Uterus (tissue), 4 donors: Measurements from ENCODE around the gene IDH3A. TPM values are rescaled to one million over a fixed set of nuclear protein-coding genes. Genes with fewer than 3 reads are reported as not detected.
A peak's percentile ranks its signal among the peaks of the same experiment; 100 is the strongest.

ENCODE experiments used
- DNase-seq, 2 donors: peaks; one replicate each; pipeline ENCODE4 v3.0.0-alpha.2; 2019 to 2020
- H3K27ac ChIP-seq, 2 donors: fragments of 200-600 bp; sonication (generic); 1 replicate in 1 of 2; 2 replicates in 1 of 2; pipeline ENCODE4 v1.5.1; 2016 to 2018
- H3K27me3 ChIP-seq, 2 donors: fragments of 200-600 bp; sonication (generic); one replicate each; pipeline ENCODE4 v1.5.1; 2018 to 2019; ENCODE audit warnings: control low read depth in 1 of 2
- H3K36me3 ChIP-seq, 2 donors: fragments of 200-600 bp; sonication (generic); one replicate each; pipeline ENCODE4 v1.5.1; 2019; ENCODE audit warnings: control low read depth in 1 of 2
- H3K4me1 ChIP-seq, 2 donors: fragments of 200-600 bp; sonication (generic); one replicate each; pipeline ENCODE4 v1.5.1; 2018 to 2019; ENCODE audit warnings: control low read depth in 1 of 2
- H3K4me3 ChIP-seq, 2 donors: fragments of 200-600 bp; sonication (generic); 1 replicate in 1 of 2; 2 replicates in 1 of 2; pipeline ENCODE4 v1.5.1; 2018 to 2019; ENCODE audit warnings: mild to moderate bottlenecking in 1 of 2
- H3K9me3 ChIP-seq, 2 donors: fragments of 200-600 bp; sonication (generic); one replicate each; pipeline ENCODE4 v1.5.1; 2019; ENCODE audit warnings: control low read depth in 1 of 2
- POLR2A ChIP-seq, 2 donors: fragments of 450-650 bp; IDR thresholded peaks; one replicate each; pipeline ENCODE4 v1.6.1; 2016; ENCODE audit warnings: antibody characterized with exemption in 2 of 2, mild to moderate bottlenecking in 1 of 2, moderate library complexity in 1 of 2
- intact Hi-C: fragments of 100-400 bp; cut with DNase I; formaldehyde crosslinking; loops from one replicate; pipeline ENCODE4 v1.15.1; 2023; ENCODE audit warnings: low total_unique reads
- total RNA-seq, 4 donors: library from RNA; depleted of rRNA in 3 of 4; stranded (reverse); fragments of >200 nt in 3 of 4; gene quantifications; one replicate each; pipeline versions ENCODE4 v1.1.0 to v1.2.4, GENCODE V29; 2014 to 2023
- TF ChIP-seq, protein P1 (sequence below), 4 experiments: fragments of 200-600 bp in 2 of 4; fragments of 450-650 bp in 2 of 4; sonication (generic) in 2 of 4; IDR thresholded peaks; one replicate each; pipeline ENCODE4 v1.5.1; 2016 to 2019; ENCODE audit warnings: antibody characterized with exemption in 4 of 4, mild to moderate bottlenecking in 2 of 4, moderate library complexity in 1 of 4
- donor health status: DM: yes; HTN: yes; CAD: no.

The IDH3A gene
- total RNA-seq, 4 donors from 2014 or later = 60.1 to 118 (median 86.4) TPM

DNA sequence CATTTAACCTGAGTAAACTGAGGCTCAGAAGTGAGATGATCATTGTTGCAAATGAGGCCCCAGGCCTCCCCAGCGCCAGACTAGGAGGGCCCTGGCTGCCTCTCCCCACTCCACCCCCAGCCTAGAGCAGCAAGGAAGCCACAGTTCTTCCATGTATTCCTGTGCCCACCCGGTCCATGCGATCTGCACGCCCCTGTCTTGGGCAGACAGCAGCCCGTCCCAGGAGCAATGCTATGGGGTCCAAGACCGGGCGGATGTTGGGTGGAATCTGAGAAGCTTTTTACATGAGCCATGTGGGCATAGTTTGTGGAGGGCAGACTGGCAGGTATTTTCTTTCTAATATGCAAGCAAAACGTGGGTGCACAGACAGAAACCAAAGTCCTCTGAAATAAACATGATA, 41.7 kb upstream of the IDH3A start:
- DNase-seq = no peak
- Histone ChIP-seq H3K27ac (no peak overlapping the region), H3K9me3 (no peaks in the 10 kb centered on the region), H3K4me3 (no peak overlapping the region), H3K27me3 (no peaks in the 10 kb centered on the region), H3K36me3 (no peaks in the 10 kb centered on the region), H3K4me1 (no peaks in the 10 kb centered on the region)
- intact Hi-C loops = loop anchor here (5.0 kb wide), 1 partner anchor 140 kb away; no protein-coding TSS in a partner anchor
- TF ChIP-seq POLR2A (IDR thresholded peaks at IDR 0.05) = no peak
- TF ChIP-seq, protein P1, sequence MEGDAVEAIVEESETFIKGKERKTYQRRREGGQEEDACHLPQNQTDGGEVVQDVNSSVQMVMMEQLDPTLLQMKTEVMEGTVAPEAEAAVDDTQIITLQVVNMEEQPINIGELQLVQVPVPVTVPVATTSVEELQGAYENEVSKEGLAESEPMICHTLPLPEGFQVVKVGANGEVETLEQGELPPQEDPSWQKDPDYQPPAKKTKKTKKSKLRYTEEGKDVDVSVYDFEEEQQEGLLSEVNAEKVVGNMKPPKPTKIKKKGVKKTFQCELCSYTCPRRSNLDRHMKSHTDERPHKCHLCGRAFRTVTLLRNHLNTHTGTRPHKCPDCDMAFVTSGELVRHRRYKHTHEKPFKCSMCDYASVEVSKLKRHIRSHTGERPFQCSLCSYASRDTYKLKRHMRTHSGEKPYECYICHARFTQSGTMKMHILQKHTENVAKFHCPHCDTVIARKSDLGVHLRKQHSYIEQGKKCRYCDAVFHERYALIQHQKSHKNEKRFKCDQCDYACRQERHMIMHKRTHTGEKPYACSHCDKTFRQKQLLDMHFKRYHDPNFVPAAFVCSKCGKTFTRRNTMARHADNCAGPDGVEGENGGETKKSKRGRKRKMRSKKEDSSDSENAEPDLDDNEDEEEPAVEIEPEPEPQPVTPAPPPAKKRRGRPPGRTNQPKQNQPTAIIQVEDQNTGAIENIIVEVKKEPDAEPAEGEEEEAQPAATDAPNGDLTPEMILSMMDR (IDR thresholded peaks at IDR 0.05) = no peak

DNA sequence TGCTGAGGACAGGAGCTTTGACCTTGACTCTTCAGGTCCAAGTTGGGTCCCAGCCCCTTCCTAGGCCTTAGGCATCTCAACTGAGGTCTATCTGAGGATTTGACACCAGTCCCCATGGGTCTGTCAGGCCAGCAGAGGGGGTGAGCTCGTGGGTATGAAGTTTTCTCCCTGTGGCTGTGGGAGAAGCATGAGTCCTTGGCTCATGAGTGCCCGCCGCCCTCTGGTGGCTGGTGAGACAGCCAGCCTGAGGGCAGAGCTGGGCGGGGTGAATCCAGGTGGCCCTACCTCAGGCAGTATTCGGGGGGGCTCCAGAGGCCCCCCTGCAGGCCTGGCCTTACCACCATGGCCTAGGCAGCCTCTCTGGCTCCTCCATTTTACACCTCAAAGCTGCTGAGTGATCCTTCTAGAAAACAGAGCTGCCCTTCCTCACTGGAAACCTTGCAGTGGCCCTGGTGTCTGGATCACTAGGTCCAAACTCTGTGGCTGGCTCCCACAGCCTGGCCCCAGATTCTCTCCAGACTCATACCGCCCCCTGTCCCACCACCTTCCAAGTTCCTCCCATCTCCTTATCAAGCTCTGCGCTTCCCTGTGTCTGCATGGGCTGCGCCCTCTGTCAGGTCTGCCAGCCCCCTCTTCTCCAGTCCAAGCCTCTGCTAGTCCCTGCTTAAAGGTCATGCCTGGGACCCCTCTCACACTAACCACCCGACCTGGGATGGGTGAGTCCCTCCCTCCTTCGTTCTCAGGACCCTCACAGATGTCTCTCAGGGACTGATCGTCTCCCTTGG, 40.7 kb upstream of the IDH3A start:
- Histone ChIP-seq H3K9me3 (no peaks in the 10 kb centered on the region), H3K4me1 (no peaks in the 10 kb centered on the region), H3K27ac (no peak overlapping the region), H3K27me3 (no peaks in the 10 kb centered on the region), H3K4me3 (no peak overlapping the region), H3K36me3 (no peaks in the 10 kb centered on the region)
- TF ChIP-seq, protein P1 (IDR thresholded peaks at IDR 0.05) = peak; percentile 90 to 98 (median 97)
- peak in 1 of 2 donors; percentile 9 for TF ChIP-seq POLR2A (IDR thresholded peaks at IDR 0.05)
- intact Hi-C loops = loop anchor here (5.0 kb wide), 1 partner anchor 141 kb away; no protein-coding TSS in a partner anchor
- peak; percentile 78 to 81 for DNase-seq

DNA sequence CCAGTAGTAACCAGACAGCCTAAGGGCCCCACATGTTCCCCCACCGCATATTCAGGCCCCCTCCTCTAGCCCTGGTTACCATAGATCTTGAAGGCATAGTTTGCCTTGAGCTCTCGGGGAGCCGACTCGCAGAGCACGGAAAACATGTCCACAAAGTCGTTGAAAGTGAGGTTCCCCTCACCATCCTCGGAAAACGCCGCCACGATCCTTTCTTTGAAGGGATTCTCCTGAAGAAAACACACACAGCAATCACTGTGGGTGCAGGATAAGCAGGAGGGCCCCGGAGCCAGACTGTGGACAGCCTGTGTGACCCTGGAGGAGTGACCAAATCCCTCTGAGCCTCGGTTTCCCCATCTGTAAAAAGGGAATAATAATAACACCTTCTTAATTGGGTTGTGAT, 40.0 kb upstream of the IDH3A start:
- H3K4me1 ChIP-seq = no peaks in the 10 kb centered on the region
- no peaks in the 10 kb centered on the region for H3K9me3 ChIP-seq
- H3K27ac ChIP-seq = no peak overlapping the region
- TF ChIP-seq POLR2A (IDR thresholded peaks at IDR 0.05) = no peak
- TF ChIP-seq, protein P1 (IDR thresholded peaks at IDR 0.05) = no peak
- no peak for DNase-seq
- no peaks in the 10 kb centered on the region for H3K36me3 ChIP-seq
- no peaks in the 10 kb centered on the region for H3K27me3 ChIP-seq
- intact Hi-C loops = loop anchor here (5.0 kb wide), 1 partner anchor 142 kb away; no protein-coding TSS in a partner anchor
- no peak overlapping the region for H3K4me3 ChIP-seq

DNA sequence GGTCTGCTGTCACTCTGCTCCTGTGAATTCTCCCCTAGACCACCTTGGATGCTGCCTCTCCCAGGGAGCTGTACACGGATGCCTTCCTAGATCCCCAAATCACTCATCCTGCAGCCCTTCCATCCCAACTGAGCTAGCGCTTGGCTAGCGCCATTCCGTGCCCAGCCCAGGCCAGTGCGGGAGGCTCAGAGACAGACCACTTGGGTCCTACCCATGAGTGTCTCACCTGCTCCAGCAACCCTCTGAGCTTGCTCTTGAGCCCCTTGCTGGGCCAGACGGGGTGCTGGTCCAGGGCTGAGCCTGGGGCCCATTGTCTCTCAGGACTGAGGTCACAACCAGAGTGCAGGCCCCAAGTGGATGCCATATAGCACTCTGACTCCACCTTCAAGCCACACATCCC, 39.1 kb upstream of the IDH3A start:
- no peaks in the 10 kb centered on the region for H3K9me3 ChIP-seq
- TF ChIP-seq POLR2A (IDR thresholded peaks at IDR 0.05) = no peak
- TF ChIP-seq, protein P1 (IDR thresholded peaks at IDR 0.05) = no peak
- no peaks in the 10 kb centered on the region for H3K36me3 ChIP-seq
- H3K4me1 ChIP-seq = no peaks in the 10 kb centered on the region
- no peaks in the 10 kb centered on the region for H3K27me3 ChIP-seq
- no peak overlapping the region for H3K4me3 ChIP-seq
- no peak for DNase-seq
- H3K27ac ChIP-seq = no peak overlapping the region
- intact Hi-C loops = loop anchor here (5.0 kb wide), 2 partner anchors 87 to 132 kb away; no protein-coding TSS in a partner anchor

DNA sequence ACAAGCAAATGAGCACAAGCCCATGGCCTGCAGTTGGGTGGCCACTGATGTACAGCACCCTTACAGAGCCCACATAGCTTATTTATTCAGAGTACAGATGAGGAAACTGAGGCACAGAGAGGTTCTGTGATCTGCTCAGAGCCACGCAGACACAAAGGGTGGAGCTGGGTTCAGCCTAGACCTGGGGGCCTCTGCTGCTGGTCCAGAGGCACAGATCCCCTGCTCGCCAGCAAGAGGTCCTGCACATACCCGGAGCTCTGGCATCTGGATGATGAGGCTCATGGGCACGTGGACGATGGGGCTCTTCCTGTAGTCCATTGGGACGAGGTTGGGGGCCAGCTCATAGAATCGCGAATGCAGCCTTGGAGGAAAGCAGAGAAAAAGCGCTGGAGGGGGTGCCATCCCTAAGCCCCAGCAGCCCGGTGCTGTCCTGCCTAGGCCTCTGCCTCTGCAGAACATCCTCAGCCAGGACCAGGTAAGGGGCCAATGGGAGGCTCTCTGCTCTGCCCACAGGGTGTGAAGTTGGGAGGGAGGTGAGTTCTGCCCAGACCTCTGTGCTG, 38.2 kb upstream of the IDH3A start:
- no peaks in the 10 kb centered on the region for H3K36me3 ChIP-seq
- H3K4me1 ChIP-seq = no peaks in the 10 kb centered on the region
- no peak overlapping the region for H3K27ac ChIP-seq
- intact Hi-C loops = loop anchor here (5.0 kb wide), 2 partner anchors 86 to 131 kb away; no protein-coding TSS in a partner anchor
- H3K27me3 ChIP-seq = no peaks in the 10 kb centered on the region
- TF ChIP-seq, protein P1 (IDR thresholded peaks at IDR 0.05) = no peak
- TF ChIP-seq POLR2A (IDR thresholded peaks at IDR 0.05) = no peak
- H3K9me3 ChIP-seq = no peaks in the 10 kb centered on the region
- DNase-seq = no peak
- no peak overlapping the region for H3K4me3 ChIP-seq
